Stimulated activated naive CD8-positive, alpha-beta T cell treated with anti-CD3 and anti-CD28 coated beads, Interleukin-15, Interleukin-2, amounts not matched to agents 100 ng/mL and 50 ng/mL, for 24 hours (primary cell): Measurements from ENCODE around the gene FAM174B.

Experiments
- H3K27ac Mint-ChIP-seq: one replicate; pipeline ENCODE4 v1.8.0; 2021; ENCODE audit warnings: mild to moderate bottlenecking, mixed read lengths
- H3K27me3 Mint-ChIP-seq: one replicate; pipeline ENCODE4 v1.8.0; 2021; ENCODE audit warnings: mixed read lengths
- H3K36me3 Mint-ChIP-seq: one replicate; pipeline ENCODE4 v1.8.0; 2021; ENCODE audit warnings: low read depth, mixed read lengths
- H3K4me1 Mint-ChIP-seq: one replicate; pipeline ENCODE4 v1.8.0; 2021; ENCODE audit warnings: low read depth, mixed read lengths
- H3K4me3 Mint-ChIP-seq: one replicate; pipeline ENCODE4 v1.8.0; 2021; ENCODE audit warnings: mild to moderate bottlenecking, mixed read lengths
- H3K9me3 Mint-ChIP-seq: one replicate; pipeline ENCODE4 v1.8.0; 2021; ENCODE audit warnings: mixed read lengths

Gene FAM174B

DNA sequence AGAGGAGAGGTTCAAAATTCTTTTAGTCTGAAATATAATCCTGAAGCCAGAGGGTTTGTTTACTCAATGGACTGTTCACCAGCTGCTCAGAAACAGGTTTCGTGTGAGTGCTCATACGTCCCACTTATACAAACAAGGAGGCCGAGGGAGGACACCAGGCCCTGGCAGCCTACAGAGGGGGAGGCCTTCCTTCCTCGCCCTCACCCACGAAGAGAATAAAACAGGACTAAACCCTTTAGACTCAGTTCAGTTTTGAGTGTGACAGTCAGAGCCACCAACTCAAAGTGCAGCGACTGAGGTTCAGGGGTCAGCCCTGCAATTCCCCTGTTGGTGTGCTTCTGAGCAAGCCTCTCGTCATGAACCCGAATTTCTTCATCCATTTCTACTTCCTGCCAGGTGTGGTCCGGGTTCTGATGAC, 17.3 kb downstream of the FAM174B start:
- Mint-ChIP-seq H3K27me3 (peaks cover 8% of the 10 kb centered on the region), H3K9me3 (peaks cover 5% of the 10 kb centered on the region), H3K36me3 (no peaks in the 10 kb centered on the region), H3K27ac (no peak overlapping the region), H3K4me3 (no peak overlapping the region), H3K4me1 (peaks cover 5% of the 10 kb centered on the region)

- Mint-ChIP-seq H3K4me1 (peaks cover 5% of the 10 kb centered on the region), H3K27me3 (peaks cover 8% of the 10 kb centered on the region), H3K9me3 (peaks cover 5% of the 10 kb centered on the region), H3K27ac (no peak overlapping the region), H3K4me3 (no peak overlapping the region), H3K36me3 (no peaks in the 10 kb centered on the region)
Observed at GRCh38 chr15:92637626-92638025, 17.9 kb downstream of the FAM174B start.

GRCh38 chr15:92636908-92637481, 18.6 kb downstream of the FAM174B start:
- H3K36me3 Mint-ChIP-seq: no peaks in the 10 kb centered on the region
- peaks cover 8% of the 10 kb centered on the region for H3K27me3 Mint-ChIP-seq
- H3K4me1 Mint-ChIP-seq: peaks cover 5% of the 10 kb centered on the region
- H3K4me3 Mint-ChIP-seq: no peak overlapping the region
- no peak overlapping the region for H3K27ac Mint-ChIP-seq
- peaks cover 5% of the 10 kb centered on the region for H3K9me3 Mint-ChIP-seq

DNA sequence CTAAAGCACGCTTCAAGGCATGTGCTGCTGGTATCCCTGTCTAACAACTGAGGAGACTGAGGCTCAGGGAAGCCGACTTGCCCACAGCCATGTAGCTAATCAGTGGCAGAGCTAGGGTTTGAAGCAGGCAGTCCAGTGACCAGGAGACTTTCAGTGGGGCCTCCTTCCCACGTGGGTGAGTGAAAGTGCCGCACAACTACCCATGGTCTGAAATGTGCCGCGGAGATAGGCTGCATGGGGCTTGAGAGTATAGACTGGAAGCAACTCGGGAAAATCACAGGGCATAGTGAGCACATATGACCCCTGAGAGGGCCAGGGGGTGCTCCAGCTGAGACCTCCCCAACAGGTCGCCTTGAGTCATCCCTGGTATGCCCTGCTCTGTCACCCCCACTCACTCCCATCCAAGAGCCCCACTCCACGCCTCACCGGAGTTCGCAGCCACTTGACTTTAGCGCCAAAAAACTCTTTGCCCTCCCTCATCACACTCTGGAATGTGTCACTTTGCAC, 19.1 kb downstream of the FAM174B start:
- Mint-ChIP-seq H3K4me3 (no peak overlapping the region), H3K36me3 (no peaks in the 10 kb centered on the region), H3K4me1 (peaks cover 5% of the 10 kb centered on the region), H3K27ac (no peak overlapping the region), H3K27me3 (peaks cover 8% of the 10 kb centered on the region), H3K9me3 (peaks cover 5% of the 10 kb centered on the region)

- Mint-ChIP-seq H3K4me3 (no peak overlapping the region), H3K9me3 (peaks cover 2% of the 10 kb centered on the region), H3K27me3 (peaks cover 8% of the 10 kb centered on the region), H3K4me1 (peaks cover 10% of the 10 kb centered on the region), H3K36me3 (no peaks in the 10 kb centered on the region), H3K27ac (no peak overlapping the region)
Observed at GRCh38 chr15:92634671-92635201, 20.8 kb downstream of the FAM174B start.

- Mint-ChIP-seq H3K27me3 (peaks cover 8% of the 10 kb centered on the region), H3K36me3 (no peaks in the 10 kb centered on the region), H3K4me3 (no peak overlapping the region), H3K9me3 (no peaks in the 10 kb centered on the region), H3K27ac (no peak overlapping the region), H3K4me1 (peaks cover 13% of the 10 kb centered on the region)
Observed at GRCh38 chr15:92634060-92634459, 21.5 kb downstream of the FAM174B start.

GRCh38 chr15:92633418-92633817, 22.2 kb downstream of the FAM174B start:
- Mint-ChIP-seq H3K27ac (no peak overlapping the region), H3K27me3 (peaks cover 8% of the 10 kb centered on the region), H3K36me3 (no peaks in the 10 kb centered on the region)

DNA sequence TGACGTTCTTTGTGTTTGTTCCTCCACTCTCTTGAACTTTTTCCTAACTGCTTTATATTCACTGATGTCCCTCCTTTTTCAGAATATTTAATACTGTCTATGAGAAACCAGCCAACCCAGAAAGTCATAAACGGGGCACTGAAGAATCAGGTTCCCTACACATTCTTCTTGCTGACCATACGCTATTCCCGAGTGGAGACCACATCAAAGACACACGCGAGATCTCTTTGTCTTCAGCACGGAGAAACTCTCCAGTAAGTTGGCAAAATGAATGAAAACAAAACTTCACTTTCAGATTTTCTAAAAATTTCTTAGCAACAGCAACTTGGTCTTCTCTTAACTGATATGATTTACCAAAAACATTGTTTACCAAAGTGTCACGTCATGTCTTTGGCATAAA, 22.6 kb downstream of the FAM174B start:
- no peaks in the 10 kb centered on the region for H3K9me3 Mint-ChIP-seq
- peaks cover 13% of the 10 kb centered on the region for H3K4me1 Mint-ChIP-seq
- H3K27me3 Mint-ChIP-seq: peaks cover 8% of the 10 kb centered on the region
- no peak overlapping the region for H3K4me3 Mint-ChIP-seq
- no peaks in the 10 kb centered on the region for H3K36me3 Mint-ChIP-seq
- H3K27ac Mint-ChIP-seq: no peak overlapping the region

More at GRCh38 chr15:92633418-92633817, 22.2 kb downstream of the FAM174B start:
- peaks cover 13% of the 10 kb centered on the region for H3K4me1 Mint-ChIP-seq
- H3K4me3 Mint-ChIP-seq: no peak overlapping the region
- H3K9me3 Mint-ChIP-seq: no peaks in the 10 kb centered on the region

DNA sequence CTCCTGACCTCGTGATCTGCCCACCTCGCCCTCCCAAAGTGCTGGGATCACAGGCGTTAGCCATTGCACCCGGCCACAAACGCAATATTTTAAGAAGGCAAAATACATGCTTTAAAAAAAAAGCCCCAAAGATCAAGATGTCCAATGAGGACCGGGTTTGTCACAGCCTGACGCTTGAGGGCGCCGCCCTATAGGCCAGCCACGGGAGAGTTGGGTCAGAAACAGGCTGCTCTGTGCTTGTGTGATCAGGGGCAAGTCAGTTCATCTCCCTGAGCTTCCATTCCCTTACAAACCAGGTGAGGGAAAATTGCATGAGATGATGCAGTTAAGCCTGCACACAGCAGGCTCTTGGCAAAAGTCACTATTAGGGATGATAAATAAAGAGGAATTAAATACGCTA, 23.9 kb downstream of the FAM174B start:
- no peaks in the 10 kb centered on the region for H3K9me3 Mint-ChIP-seq
- H3K36me3 Mint-ChIP-seq: no peaks in the 10 kb centered on the region
- peaks cover 10% of the 10 kb centered on the region for H3K4me1 Mint-ChIP-seq
- H3K27me3 Mint-ChIP-seq: peaks cover 8% of the 10 kb centered on the region
- H3K27ac Mint-ChIP-seq: no peak overlapping the region
- H3K4me3 Mint-ChIP-seq: no peak overlapping the region

GRCh38 chr15:92629975-92630626, 25.5 kb downstream of the FAM174B start:
- Mint-ChIP-seq H3K9me3 (no peaks in the 10 kb centered on the region), H3K4me3 (no peak overlapping the region), H3K4me1 (peaks cover 15% of the 10 kb centered on the region), H3K27me3 (peaks cover under 1% of the 10 kb centered on the region), H3K27ac (peak overlapping the region; percentile 34), H3K36me3 (no peaks in the 10 kb centered on the region)

DNA sequence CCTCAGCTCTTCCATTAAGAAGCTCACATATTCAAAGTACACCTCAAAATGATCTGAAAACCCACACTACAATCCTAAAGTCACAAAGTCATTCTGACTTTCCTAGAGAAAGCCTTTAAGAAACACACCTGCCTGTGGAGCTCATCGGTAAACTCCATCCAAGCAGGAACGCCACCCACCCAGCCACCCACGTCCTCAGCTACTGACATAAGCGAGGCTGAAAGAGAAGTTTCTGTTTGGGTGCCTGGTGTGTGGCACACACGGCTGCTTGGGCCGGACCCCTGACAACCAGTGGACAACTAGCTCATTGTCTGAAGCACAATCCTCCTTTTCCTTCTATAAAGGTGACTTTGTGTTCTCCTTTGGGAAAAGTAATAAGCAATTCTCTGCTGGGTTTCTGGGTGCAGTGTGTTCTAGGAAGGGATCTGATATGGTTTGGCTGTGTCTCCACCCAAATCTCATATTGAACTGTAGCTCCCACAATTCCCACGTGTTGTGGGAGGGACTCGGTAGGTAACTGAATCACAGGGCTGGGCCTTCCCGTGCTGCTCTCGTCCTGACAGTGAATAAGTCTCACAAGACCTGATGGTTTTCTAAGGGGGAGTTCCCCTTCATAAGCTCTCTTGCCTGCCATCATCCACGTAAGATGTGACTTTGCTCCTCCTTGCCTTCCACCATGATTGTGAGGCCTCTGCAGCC, 26.1 kb downstream of the FAM174B start:
- Mint-ChIP-seq H3K36me3 (no peaks in the 10 kb centered on the region), H3K9me3 (no peaks in the 10 kb centered on the region), H3K27ac (no peak overlapping the region), H3K4me1 (peaks cover 21% of the 10 kb centered on the region), H3K27me3 (no peaks in the 10 kb centered on the region), H3K4me3 (no peak overlapping the region)

DNA sequence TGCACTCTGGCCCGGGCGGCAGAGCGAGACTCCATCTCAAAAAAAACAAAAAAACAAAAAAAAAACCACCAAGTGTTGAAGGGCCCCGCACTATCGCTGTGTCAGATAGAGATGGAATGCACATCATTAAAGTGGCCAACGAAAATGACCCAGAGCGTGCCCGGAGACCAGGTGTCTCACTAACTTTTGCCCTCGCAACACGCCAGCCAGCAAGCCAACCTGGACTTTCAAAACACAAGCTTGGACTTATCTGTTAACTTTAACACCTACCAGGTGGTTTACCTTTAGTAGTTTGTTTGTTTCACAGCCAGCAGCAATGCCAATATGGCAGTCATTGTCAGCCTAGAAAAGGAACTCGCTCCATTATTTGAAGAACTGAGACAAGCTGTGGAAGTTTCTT, 28.6 kb downstream of the FAM174B start:
- Mint-ChIP-seq H3K27ac (no peak overlapping the region), H3K27me3 (no peaks in the 10 kb centered on the region), H3K4me3 (no peak overlapping the region), H3K36me3 (no peaks in the 10 kb centered on the region), H3K4me1 (peaks cover 21% of the 10 kb centered on the region), H3K9me3 (no peaks in the 10 kb centered on the region)

GRCh38 chr15:92625251-92625980, 30.2 kb downstream of the FAM174B start:
- no peaks in the 10 kb centered on the region for H3K27me3 Mint-ChIP-seq
- no peaks in the 10 kb centered on the region for H3K36me3 Mint-ChIP-seq
- no peaks in the 10 kb centered on the region for H3K9me3 Mint-ChIP-seq
- peak overlapping the region; percentile 89 for H3K27ac Mint-ChIP-seq
- H3K4me3 Mint-ChIP-seq: peak overlapping the region; percentile 30
- H3K4me1 Mint-ChIP-seq: peaks cover 21% of the 10 kb centered on the region

- Mint-ChIP-seq H3K4me1 (peaks cover 14% of the 10 kb centered on the region), H3K27me3 (no peaks in the 10 kb centered on the region), H3K4me3 (no peak overlapping the region), H3K9me3 (no peaks in the 10 kb centered on the region), H3K27ac (no peak overlapping the region), H3K36me3 (no peaks in the 10 kb centered on the region)
Observed at GRCh38 chr15:92624401-92624991, 31.1 kb downstream of the FAM174B start.
